Lung (tissue), 12 donors: ENCODE data around the gene TUBA8. TPM values are rescaled to one million over a fixed set of nuclear protein-coding genes. Genes with fewer than 3 reads are reported as not detected.
"Not testable (repeated sequence)": the region's sequence is repeated elsewhere in the genome, so short reads cannot be mapped to it uniquely, and the experiment has no call there.

Experiments used
- ATAC-seq: fragments of 200-7000 bp; cut with Tn5 transposase; one replicate; pipeline ENCODE4 v1.9.1; 2020; ENCODE audit warnings: moderate number of reproducible peaks; ENCODE audit not compliant: insufficient read depth, low FRiP score
- DNase-seq, 3 donors: peaks; one replicate each; pipeline ENCODE4 v3.0.0-alpha.2; 2013 to 2017
- H3K27ac ChIP-seq, 2 donors: one replicate each; pipeline ENCODE4 v1.5.1; 2013; ENCODE audit warnings: mild to moderate bottlenecking in 2 of 2, moderate library complexity in 2 of 2, control low read depth in 1 of 2, inconsistent platforms in 1 of 2, low read depth in 1 of 2, low read length in 1 of 2
- H3K27me3 ChIP-seq, 3 donors: one replicate each; pipeline ENCODE4 v1.5.1; 2013; ENCODE audit warnings: low read length in 2 of 3; ENCODE audit not compliant: control insufficient read depth in 3 of 3, insufficient read depth in 3 of 3
- H3K36me3 ChIP-seq, 4 donors: one replicate each; pipeline ENCODE4 v1.5.1; 2013; ENCODE audit warnings: low read length in 4 of 4, mild to moderate bottlenecking in 1 of 4, moderate library complexity in 1 of 4; ENCODE audit not compliant: control insufficient read depth in 4 of 4, insufficient read depth in 4 of 4
- H3K4me1 ChIP-seq, 5 donors: one replicate each; pipeline ENCODE4 v1.5.1; 2013; ENCODE audit warnings: low read length in 5 of 5, mild to moderate bottlenecking in 2 of 5, moderate library complexity in 1 of 5; ENCODE audit not compliant: control insufficient read depth in 5 of 5, insufficient read depth in 5 of 5
- H3K4me3 ChIP-seq: one replicate; pipeline ENCODE4 v1.5.1; 2013; ENCODE audit warnings: mild to moderate bottlenecking, control low read depth, moderate library complexity
- H3K9ac ChIP-seq, 2 donors: one replicate each; pipeline ENCODE4 v1.5.1; 2013; ENCODE audit warnings: low read length in 2 of 2, control low read depth in 1 of 2; ENCODE audit not compliant: insufficient read depth in 1 of 2
- H3K9me3 ChIP-seq, 4 donors: one replicate each; pipeline ENCODE4 v1.5.1; 2013; ENCODE audit warnings: low read length in 3 of 4, mild to moderate bottlenecking in 1 of 4, moderate library complexity in 1 of 4; ENCODE audit not compliant: control insufficient read depth in 4 of 4, insufficient read depth in 3 of 4
- CTCF ChIP-seq: IDR thresholded peaks from 2 replicates; pipeline ENCODE4 v1.5.1; 2012; ENCODE audit warnings: mild to moderate bottlenecking; ENCODE audit errors: control extremely low read depth, extremely low read depth
- WGBS, 2 donors: extraction: QIAGEN DNeasy Blood & Tissue Kit; methylation state at CpG; one replicate each; pipeline ENCODE4 v1.1.7; 2013; 5-methylcytosine and 5-hydroxymethylcytosine counted together
- polyA plus RNA-seq, 2 donors: library from polyadenylated mRNA; stranded (reverse); fragments of 200-250 nt; gene quantifications; one replicate each; pipeline ENCODE4 v1.2.1, GENCODE V29; 2013
- total RNA-seq, 2 donors: library from RNA; depleted of rRNA in 1 of 2; stranded (reverse); fragments of >200 nt in 1 of 2; gene quantifications; one replicate each; pipeline ENCODE4 v1.2.1, GENCODE V29; 2014 to 2021
- donor health status: control.
- donor health status: control.
- donor health status: Bipolar disorder and iron deficiency.
- donor health status: healthy.
- donor health status: DM: yes; HTN: yes; CAD: no.

TUBA8 gene
- total and polyA plus RNA-seq, 4 donors: 0.17 to 2.1 (median 1.5) TPM

GRCh38 chr22:18073467-18073866, 37.1 kb upstream of the TUBA8 start:
- Histone ChIP-seq H3K27ac (no peak overlapping the region), H3K27me3 (no peaks in the 10 kb centered on the region), H3K9me3 (no peaks in the 10 kb centered on the region), H3K9ac (no peak overlapping the region), H3K4me3 (no peak overlapping the region), H3K36me3 (peaks cover 0 to 4% (median 0%) of the 10 kb centered on the region in 4 donors), H3K4me1 (peaks cover 0 to 18% (median 4%) of the 10 kb centered on the region in 5 donors)
- TF ChIP-seq CTCF: no peak
- 91 to 95% methylated on average over 2 of the region's 2 CpGs for WGBS, 2 donors
- no peak for ATAC-seq
- DNase-seq: no peak

- H3K9me3 ChIP-seq, H3K36me3 ChIP-seq, H3K9ac ChIP-seq, ATAC-seq, H3K27me3 ChIP-seq, DNase-seq, H3K4me3 ChIP-seq, H3K27ac ChIP-seq: not testable (repeated sequence)
- H3K4me1 ChIP-seq: peaks cover 4 to 22% (median 7%) of the 10 kb centered on the region in 5 donors
- 85 to 88% methylated on average over 4 of the region's 4 CpGs for WGBS, 2 donors
Observed at GRCh38 chr22:18073927-18074326, 36.7 kb upstream of the TUBA8 start.

- Histone ChIP-seq H3K4me1 (peaks cover 4 to 26% (median 10%) of the 10 kb centered on the region in 5 donors), H3K9me3 (no peaks in the 10 kb centered on the region), H3K4me3 (no peak overlapping the region), H3K27ac (no peak overlapping the region), H3K9ac (no peak overlapping the region), H3K27me3 (no peaks in the 10 kb centered on the region), H3K36me3 (peaks cover 0 to 10% (median 0%) of the 10 kb centered on the region in 4 donors)
- no peak for DNase-seq
- TF ChIP-seq CTCF: no peak
- no peak for ATAC-seq
- WGBS, 2 donors: 97 to 98% methylated on average over 6 of the region's 6 CpGs
Observed at GRCh38 chr22:18075101-18075719, 35.4 kb upstream of the TUBA8 start.

- ATAC-seq (peak; percentile 45), DNase-seq (peak; percentile 77 to 97 (median 96))
- no peaks in the 10 kb centered on the region for H3K9me3 ChIP-seq
- no peak overlapping the region for H3K4me3 ChIP-seq
- 34 to 48% methylated on average over 13 of the region's 13 CpGs for WGBS, 2 donors
- peak; percentile 90 for TF ChIP-seq CTCF
- H3K27ac ChIP-seq: no peak overlapping the region
- H3K9ac ChIP-seq: no peak overlapping the region
- H3K27me3 ChIP-seq: no peaks in the 10 kb centered on the region
- peaks cover 2 to 10% (median 4%) of the 10 kb centered on the region in 4 donors for H3K36me3 ChIP-seq
- H3K4me1 ChIP-seq: peaks cover 4 to 26% (median 10%) of the 10 kb centered on the region in 5 donors
Observed at GRCh38 chr22:18075720-18076497, 34.7 kb upstream of the TUBA8 start.
